Right lobe of liver (tissue), 4 donors: ENCODE data around the gene TMPRSS15.

Source experiments
- CTCF ChIP-seq, 4 donors: fragments of 200-600 bp in 3 of 4; fragments of 450-650 bp in 1 of 4; IDR thresholded peaks; one replicate each; pipeline versions ENCODE4 v1.5.1 to v1.8.0; 2016 to 2022; ENCODE audit warnings: antibody characterized with exemption in 4 of 4, mild to moderate bottlenecking in 2 of 4
- POLR2A ChIP-seq: fragments of 450-650 bp; IDR thresholded peaks from one replicate; pipeline ENCODE4 v1.6.1; 2017; ENCODE audit warnings: antibody characterized with exemption, mild to moderate bottlenecking
- donor health status: DM: no; HTN: no; CAD: no.
- donor health status: DM: no; HTN: no; CAD: no.
- donor health status: DM: no; HTN: yes; CAD: no.

GRCh38 chr21:18382141-18382540 is 21.4 kb downstream of the TMPRSS15 start:
- no peak for TF ChIP-seq CTCF (IDR thresholded peaks at IDR 0.05)
- TF ChIP-seq POLR2A = no peak
